SK-N-SH (cell line): ENCODE measurements around the gene MT1M. TPM values are rescaled to one million over a fixed set of nuclear protein-coding genes. Genes with fewer than 3 reads are reported as not detected.

Experiments used
- CTCF ChIA-PET: fragments of 300-600, 350-600 bp; formaldehyde crosslinking; extraction: SDS; loops from one replicate; lab custom pipeline; 2021; lab: Yijun Ruan, JAX
- POLR2A ChIA-PET: fragments of 350-600 bp; sonication (Branson Sonifier 250); formaldehyde crosslinking; extraction: SDS; loops from one replicate; lab custom pipeline; 2020; ENCODE audit warnings: antibody characterized with exemption, inconsistent platforms; lab: Yijun Ruan, JAX
- DNase-seq: peaks from one replicate; pipeline ENCODE4 v3.0.0; 2012
- H2AFZ ChIP-seq: fragments of 200-600 bp; sonication (generic); 2 replicates; pipeline ENCODE4 v1.8.1; 2016; ENCODE audit warnings: antibody characterized with exemption, mild to moderate bottlenecking, low read depth
- H3F3A ChIP-seq: fragments of 200-600 bp; sonication (generic); replicated peaks from 2 replicates; pipeline ENCODE3; 2016; ENCODE audit warnings: antibody characterized with exemption, mild to moderate bottlenecking; ENCODE audit not compliant: insufficient read depth
- H3K27ac ChIP-seq, 2 experiments: fragments of 200-500 bp in 1 of 2; fragments of 200-600 bp in 1 of 2; sonication (Bioruptor generic) in 1 of 2; sonication (generic), shearing (Covaris generic) in 1 of 2; 2 replicates each; pipeline versions ENCODE4 v1.5.1 to v1.6.1; 2014 to 2016; ENCODE audit warnings: low read depth in 2 of 2, inconsistent platforms in 1 of 2, low read length in 1 of 2, mild to moderate bottlenecking in 1 of 2, mixed read lengths in 1 of 2
- H3K27me3 ChIP-seq: fragments of 200-600 bp; sonication (generic), shearing (Covaris generic); 2 replicates; pipeline ENCODE4 v1.6.1; 2016; ENCODE audit warnings: mixed run types; ENCODE audit not compliant: insufficient read depth
- H3K36me3 ChIP-seq, 2 experiments: fragments of 200-500 bp in 1 of 2; fragments of 200-600 bp in 1 of 2; sonication (Bioruptor generic) in 1 of 2; sonication (generic) in 1 of 2; replicated peaks in 1 of 2; 2 replicates each; pipeline versions ENCODE3 to v1.5.1; 2014 to 2016; ENCODE audit warnings: low read length in 1 of 2, mild to moderate bottlenecking in 1 of 2; ENCODE audit not compliant: insufficient read depth in 2 of 2, control insufficient read depth in 1 of 2
- H3K4me1 ChIP-seq, 2 experiments: fragments of 200-500 bp in 1 of 2; fragments of 200-600 bp in 1 of 2; sonication (Bioruptor generic) in 1 of 2; sonication (generic), shearing (Covaris generic) in 1 of 2; 2 replicates each; pipeline versions ENCODE4 v1.5.1 to v1.6.1; 2014 to 2016; ENCODE audit warnings: low read depth in 1 of 2, low read length in 1 of 2, mixed run types in 1 of 2; ENCODE audit not compliant: insufficient read depth in 2 of 2, control insufficient read depth in 1 of 2
- H3K4me2 ChIP-seq: fragments of 200-600 bp; sonication (generic), shearing (Covaris generic); 2 replicates; pipeline ENCODE4 v1.6.1; 2017; ENCODE audit warnings: mixed run types
- H3K4me3 ChIP-seq, 2 experiments: fragments of 200-500 bp in 1 of 2; fragments of 200-600 bp in 1 of 2; sonication (Bioruptor generic) in 1 of 2; sonication (generic), shearing (Covaris generic) in 1 of 2; 2 replicates each; pipeline versions ENCODE4 v1.5.1 to v1.8.1; 2014 to 2016; ENCODE audit warnings: low read depth in 2 of 2, inconsistent platforms in 1 of 2, low read length in 1 of 2, mild to moderate bottlenecking in 1 of 2, mixed read lengths in 1 of 2, moderate library complexity in 1 of 2
- H3K79me2 ChIP-seq: fragments of 200-600 bp; sonication (generic); 2 replicates; pipeline ENCODE4 v1.8.1; 2017; ENCODE audit warnings: mild to moderate bottlenecking; ENCODE audit not compliant: insufficient read depth
- H3K9ac ChIP-seq: fragments of 200-600 bp; sonication (generic); 2 replicates; pipeline ENCODE4 v1.6.1; 2017; ENCODE audit warnings: mixed run types
- H3K9me2 ChIP-seq: fragments of 200-600 bp; sonication (generic); 2 replicates; pipeline ENCODE4 v1.6.1; 2017; ENCODE audit warnings: mixed run types
- H3K9me3 ChIP-seq: fragments of 200-600 bp; sonication (generic); 2 replicates; pipeline ENCODE4 v1.6.1; 2017; ENCODE audit warnings: mixed run types, mild to moderate bottlenecking, moderate library complexity
- H4K20me1 ChIP-seq: fragments of 200-600 bp; sonication (generic); 2 replicates; pipeline ENCODE4 v1.6.1; 2017; ENCODE audit warnings: mild to moderate bottlenecking, mixed run types; ENCODE audit not compliant: insufficient read depth
- ELF1 ChIP-seq: IDR thresholded peaks from 2 replicates; pipeline ENCODE4 v1.4.0; 2012
- FOXJ3 ChIP-seq: sonication (generic); formaldehyde crosslinking; IDR thresholded peaks from 2 replicates; pipeline ENCODE4 v1.5.1; 2020; ENCODE audit warnings: mild to moderate bottlenecking, missing genetic modification reagents
- FOXM1 ChIP-seq: IDR thresholded peaks from 2 replicates; pipeline ENCODE4 v1.4.0; 2012; ENCODE audit warnings: low read depth, mild to moderate bottlenecking
- GABPA ChIP-seq: IDR thresholded peaks from 2 replicates; pipeline ENCODE4 v1.4.0; 2012; ENCODE audit warnings: low read depth, mild to moderate bottlenecking
- GATA2 ChIP-seq: sonication (generic); formaldehyde crosslinking; IDR thresholded peaks from 2 replicates; pipeline ENCODE4 v1.5.0; 2020; ENCODE audit warnings: mild to moderate bottlenecking, missing genetic modification reagents
- JUND ChIP-seq: IDR thresholded peaks from 2 replicates; pipeline ENCODE4 v1.4.0; 2012
- POLR2AphosphoS5 ChIP-seq: IDR thresholded peaks from 2 replicates; pipeline ENCODE4 v1.6.1; 2012; ENCODE audit warnings: low read depth, low read length
- RAD21 ChIP-seq: IDR thresholded peaks from 2 replicates; pipeline ENCODE4 v1.6.1; 2012; ENCODE audit warnings: mild to moderate bottlenecking, low read length
- RCOR1 ChIP-seq: fragments of 150-350 bp; IDR thresholded peaks from 2 replicates; pipeline ENCODE4 v1.6.1; 2017; ENCODE audit warnings: antibody characterized with exemption, low read length
- RFX5 ChIP-seq: IDR thresholded peaks from 2 replicates; pipeline ENCODE4 v1.6.1; 2012; ENCODE audit warnings: mild to moderate bottlenecking, improper control_type of control experiment, low read length
- RXRA ChIP-seq: IDR thresholded peaks from 2 replicates; pipeline ENCODE4 v1.4.0; 2012; ENCODE audit warnings: low read depth, mild to moderate bottlenecking, borderline replicate concordance
- SIN3A ChIP-seq: IDR thresholded peaks from 2 replicates; pipeline ENCODE4 v1.6.1; 2012; ENCODE audit warnings: low read depth, mild to moderate bottlenecking, low read length, moderate library complexity, borderline replicate concordance
- SMC3 ChIP-seq: IDR thresholded peaks from 2 replicates; pipeline ENCODE4 v1.6.1; 2012; ENCODE audit warnings: low read depth, low read length, improper control_type of control experiment
- TCF12 ChIP-seq: IDR thresholded peaks from 2 replicates; pipeline ENCODE4 v1.4.0; 2012
- TEAD4 ChIP-seq: IDR thresholded peaks from 2 replicates; pipeline ENCODE4 v1.4.0; 2012; ENCODE audit warnings: mild to moderate bottlenecking, borderline replicate concordance; ENCODE audit not compliant: insufficient read depth
- YY1 ChIP-seq: IDR thresholded peaks from 2 replicates; pipeline ENCODE4 v1.4.0; 2012; ENCODE audit warnings: low read depth, mild to moderate bottlenecking
- WGBS: methylation state at CpG from one replicate; pipeline ENCODE4 v1.1.6; 2017; ENCODE audit warnings: low lambda C conversion rate; 5-methylcytosine and 5-hydroxymethylcytosine counted together
- polyA plus RNA-seq, 3 experiments: library from polyadenylated mRNA; depleted of rRNA; stranded (reverse); fragments of >200 nt; gene quantifications; 2 replicates each; pipeline ENCODE4 v1.2.3, GENCODE V29; 2012
- TF ChIP-seq, protein P1 (sequence below): fragments of 200-600 bp; sonication (generic); IDR thresholded peaks from 2 replicates; pipeline ENCODE4 v1.6.1; 2017; ENCODE audit warnings: antibody characterized with exemption, mild to moderate bottlenecking, moderate library complexity
- TF ChIP-seq, protein P2 (sequence below): IDR thresholded peaks from 2 replicates; pipeline ENCODE4 v1.4.0; 2012; ENCODE audit warnings: low read depth
- TF ChIP-seq, protein P3 (sequence below): IDR thresholded peaks from 2 replicates; pipeline ENCODE4 v1.4.0; 2012; ENCODE audit warnings: low read depth, borderline replicate concordance
- TF ChIP-seq, protein P4 (sequence below): fragments of 150-350 bp; IDR thresholded peaks from 2 replicates; pipeline ENCODE4 v1.6.1; 2017; ENCODE audit warnings: antibody characterized with exemption, low read length, low read depth, borderline replicate concordance
- TF ChIP-seq, protein P5 (sequence below): IDR thresholded peaks from 2 replicates; pipeline ENCODE4; 2012
- TF ChIP-seq, protein P6 (sequence below): IDR thresholded peaks from 2 replicates; pipeline ENCODE4 v1.4.0; 2012; ENCODE audit warnings: low read depth, borderline replicate concordance

Gene MT1M
- polyA plus RNA-seq, 1 of the 3 experiments (the other 2 are of a cell fraction), result 1.3 TPM

DNA sequence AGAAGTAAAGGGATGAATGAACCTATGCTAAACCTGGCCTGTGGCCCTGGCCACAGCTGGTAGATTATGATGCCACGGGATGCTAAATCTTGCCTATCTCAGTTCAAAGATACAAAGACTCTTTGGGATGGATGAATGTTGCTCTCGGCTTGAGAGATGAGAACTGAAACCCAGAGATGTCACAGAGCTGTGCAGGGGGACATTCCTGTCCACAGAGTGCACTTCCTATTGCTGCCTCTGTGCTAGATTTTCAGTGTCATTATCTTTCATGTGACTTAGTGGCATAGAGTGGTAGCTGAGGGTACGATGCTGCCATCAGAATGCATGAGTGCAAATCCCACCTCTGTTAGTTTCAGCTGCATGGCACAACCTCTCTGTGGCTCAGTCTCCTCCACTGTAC is 2.3 kb upstream of the MT1M start:
- H3K4me3 ChIP-seq, result no peak overlapping the region
- TF ChIP-seq RAD21 (no peak), TCF12 (no peak), GABPA (no peak), RFX5 (no peak), JUND (no peak), RCOR1 (no peak), POLR2AphosphoS5 (no peak), ELF1 (no peak), YY1 (no peak), FOXJ3 (CRISPR knock-in tag) (no peak)
- TF ChIP-seq, protein P1, sequence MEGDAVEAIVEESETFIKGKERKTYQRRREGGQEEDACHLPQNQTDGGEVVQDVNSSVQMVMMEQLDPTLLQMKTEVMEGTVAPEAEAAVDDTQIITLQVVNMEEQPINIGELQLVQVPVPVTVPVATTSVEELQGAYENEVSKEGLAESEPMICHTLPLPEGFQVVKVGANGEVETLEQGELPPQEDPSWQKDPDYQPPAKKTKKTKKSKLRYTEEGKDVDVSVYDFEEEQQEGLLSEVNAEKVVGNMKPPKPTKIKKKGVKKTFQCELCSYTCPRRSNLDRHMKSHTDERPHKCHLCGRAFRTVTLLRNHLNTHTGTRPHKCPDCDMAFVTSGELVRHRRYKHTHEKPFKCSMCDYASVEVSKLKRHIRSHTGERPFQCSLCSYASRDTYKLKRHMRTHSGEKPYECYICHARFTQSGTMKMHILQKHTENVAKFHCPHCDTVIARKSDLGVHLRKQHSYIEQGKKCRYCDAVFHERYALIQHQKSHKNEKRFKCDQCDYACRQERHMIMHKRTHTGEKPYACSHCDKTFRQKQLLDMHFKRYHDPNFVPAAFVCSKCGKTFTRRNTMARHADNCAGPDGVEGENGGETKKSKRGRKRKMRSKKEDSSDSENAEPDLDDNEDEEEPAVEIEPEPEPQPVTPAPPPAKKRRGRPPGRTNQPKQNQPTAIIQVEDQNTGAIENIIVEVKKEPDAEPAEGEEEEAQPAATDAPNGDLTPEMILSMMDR, result no peak
- TF ChIP-seq, protein P2, sequence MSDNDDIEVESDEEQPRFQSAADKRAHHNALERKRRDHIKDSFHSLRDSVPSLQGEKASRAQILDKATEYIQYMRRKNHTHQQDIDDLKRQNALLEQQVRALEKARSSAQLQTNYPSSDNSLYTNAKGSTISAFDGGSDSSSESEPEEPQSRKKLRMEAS, result no peak
- H3K9me2 ChIP-seq, result no peaks in the 10 kb centered on the region
- peak; percentile 54 for DNase-seq
- peaks cover 8% of the 10 kb centered on the region; the same call in 1 of the 2 replicates for H3K27me3 ChIP-seq
- H3K4me2 ChIP-seq, result no peak overlapping the region
- no peaks in the 10 kb centered on the region for H4K20me1 ChIP-seq
- no peaks in the 10 kb centered on the region for H3K9me3 ChIP-seq
- no peak overlapping the region for H3K9ac ChIP-seq
- peaks cover 7 to 23% of the 10 kb centered on the region in 2 experiments; a peak in 1 of 4 replicates for H3K4me1 ChIP-seq
- H2AFZ ChIP-seq, result no peak overlapping the region
- 67% methylated on average over 3 of the region's 3 CpGs for WGBS
- no peak overlapping the region for H3K27ac ChIP-seq
- peaks cover 7% of the 10 kb centered on the region for H3F3A ChIP-seq
- CTCF ChIA-PET, result interaction anchor here (1.1 to 1.7 kb wide), 3 partner anchors 12 to 72 kb away, joined by 3 to 6 read pairs (median 5); no protein-coding TSS in a partner anchor
- H3K36me3 ChIP-seq, result no peaks in the 10 kb centered on the region
- H3K79me2 ChIP-seq, result peaks cover 13% of the 10 kb centered on the region; the same call in 1 of the 2 replicates
- POLR2A ChIA-PET, result interaction anchor here (0.6 to 1.2 kb wide), 2 partner anchors 12 to 21 kb away, joined by 3 read pairs; no protein-coding TSS in a partner anchor

DNA sequence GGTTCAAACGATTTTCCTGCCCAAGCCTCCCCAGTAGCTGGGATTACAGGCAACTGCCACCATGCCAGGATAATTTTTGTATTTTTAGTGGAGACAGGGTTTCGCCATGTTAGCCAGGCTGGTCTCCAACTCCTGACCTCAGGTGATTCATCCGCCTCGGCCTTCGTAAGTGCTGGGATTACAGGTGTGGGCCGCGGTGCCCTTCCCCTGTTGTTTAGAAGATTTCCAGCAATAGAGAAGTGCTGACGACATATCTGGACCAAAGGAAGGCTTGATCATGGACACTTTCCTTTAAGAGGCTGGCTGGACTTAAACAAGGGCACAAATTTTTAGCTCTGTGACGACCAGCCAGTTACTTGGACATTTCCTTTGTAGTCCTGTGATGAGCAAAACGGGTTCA is 1.3 kb upstream of the MT1M start:
- H3K36me3 ChIP-seq, result no peaks in the 10 kb centered on the region
- H2AFZ ChIP-seq, result no peak overlapping the region
- no peak overlapping the region for H3K27ac ChIP-seq
- H3K79me2 ChIP-seq, result peaks cover 7% of the 10 kb centered on the region; the same call in 1 of the 2 replicates
- H3K9me2 ChIP-seq, result no peaks in the 10 kb centered on the region
- no peak overlapping the region for H3K9ac ChIP-seq
- CTCF ChIA-PET, result interaction anchor here (1.1 to 1.7 kb wide), 3 partner anchors 13 to 71 kb away, joined by 3 to 6 read pairs (median 3); no protein-coding TSS in a partner anchor
- H3K4me1 ChIP-seq, result peaks cover 7 to 26% of the 10 kb centered on the region in 2 experiments; a peak in 1 of 4 replicates
- DNase-seq, result no peak
- no peak overlapping the region for H3K4me2 ChIP-seq
- 87% methylated on average over 10 of the region's 10 CpGs for WGBS
- no peaks in the 10 kb centered on the region for H4K20me1 ChIP-seq
- H3F3A ChIP-seq, result peaks cover 7% of the 10 kb centered on the region
- POLR2A ChIA-PET, result no interaction called here
- no peaks in the 10 kb centered on the region for H3K9me3 ChIP-seq
- H3K27me3 ChIP-seq, result peaks cover 19% of the 10 kb centered on the region; the same call in 1 of the 2 replicates
- no peak overlapping the region for H3K4me3 ChIP-seq
- TF ChIP-seq GATA2 (CRISPR knock-in tag) (no peak), POLR2AphosphoS5 (no peak), TEAD4 (no peak), SMC3 (no peak), FOXM1 (no peak), RCOR1 (no peak), YY1 (no peak), FOXJ3 (CRISPR knock-in tag) (no peak), RXRA (no peak), SIN3A (no peak)
- TF ChIP-seq, protein P2, result no peak
- TF ChIP-seq, protein P3, sequence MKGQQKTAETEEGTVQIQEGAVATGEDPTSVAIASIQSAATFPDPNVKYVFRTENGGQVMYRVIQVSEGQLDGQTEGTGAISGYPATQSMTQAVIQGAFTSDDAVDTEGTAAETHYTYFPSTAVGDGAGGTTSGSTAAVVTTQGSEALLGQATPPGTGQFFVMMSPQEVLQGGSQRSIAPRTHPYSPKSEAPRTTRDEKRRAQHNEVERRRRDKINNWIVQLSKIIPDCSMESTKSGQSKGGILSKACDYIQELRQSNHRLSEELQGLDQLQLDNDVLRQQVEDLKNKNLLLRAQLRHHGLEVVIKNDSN, result no peak
- TF ChIP-seq, protein P4, sequence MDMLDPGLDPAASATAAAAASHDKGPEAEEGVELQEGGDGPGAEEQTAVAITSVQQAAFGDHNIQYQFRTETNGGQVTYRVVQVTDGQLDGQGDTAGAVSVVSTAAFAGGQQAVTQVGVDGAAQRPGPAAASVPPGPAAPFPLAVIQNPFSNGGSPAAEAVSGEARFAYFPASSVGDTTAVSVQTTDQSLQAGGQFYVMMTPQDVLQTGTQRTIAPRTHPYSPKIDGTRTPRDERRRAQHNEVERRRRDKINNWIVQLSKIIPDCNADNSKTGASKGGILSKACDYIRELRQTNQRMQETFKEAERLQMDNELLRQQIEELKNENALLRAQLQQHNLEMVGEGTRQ, result no peak
- TF ChIP-seq, protein P5, sequence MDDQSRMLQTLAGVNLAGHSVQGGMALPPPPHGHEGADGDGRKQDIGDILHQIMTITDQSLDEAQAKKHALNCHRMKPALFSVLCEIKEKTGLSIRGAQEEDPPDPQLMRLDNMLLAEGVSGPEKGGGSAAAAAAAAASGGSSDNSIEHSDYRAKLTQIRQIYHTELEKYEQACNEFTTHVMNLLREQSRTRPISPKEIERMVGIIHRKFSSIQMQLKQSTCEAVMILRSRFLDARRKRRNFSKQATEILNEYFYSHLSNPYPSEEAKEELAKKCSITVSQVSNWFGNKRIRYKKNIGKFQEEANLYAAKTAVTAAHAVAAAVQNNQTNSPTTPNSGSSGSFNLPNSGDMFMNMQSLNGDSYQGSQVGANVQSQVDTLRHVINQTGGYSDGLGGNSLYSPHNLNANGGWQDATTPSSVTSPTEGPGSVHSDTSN, result no peak
- TF ChIP-seq, protein P6, sequence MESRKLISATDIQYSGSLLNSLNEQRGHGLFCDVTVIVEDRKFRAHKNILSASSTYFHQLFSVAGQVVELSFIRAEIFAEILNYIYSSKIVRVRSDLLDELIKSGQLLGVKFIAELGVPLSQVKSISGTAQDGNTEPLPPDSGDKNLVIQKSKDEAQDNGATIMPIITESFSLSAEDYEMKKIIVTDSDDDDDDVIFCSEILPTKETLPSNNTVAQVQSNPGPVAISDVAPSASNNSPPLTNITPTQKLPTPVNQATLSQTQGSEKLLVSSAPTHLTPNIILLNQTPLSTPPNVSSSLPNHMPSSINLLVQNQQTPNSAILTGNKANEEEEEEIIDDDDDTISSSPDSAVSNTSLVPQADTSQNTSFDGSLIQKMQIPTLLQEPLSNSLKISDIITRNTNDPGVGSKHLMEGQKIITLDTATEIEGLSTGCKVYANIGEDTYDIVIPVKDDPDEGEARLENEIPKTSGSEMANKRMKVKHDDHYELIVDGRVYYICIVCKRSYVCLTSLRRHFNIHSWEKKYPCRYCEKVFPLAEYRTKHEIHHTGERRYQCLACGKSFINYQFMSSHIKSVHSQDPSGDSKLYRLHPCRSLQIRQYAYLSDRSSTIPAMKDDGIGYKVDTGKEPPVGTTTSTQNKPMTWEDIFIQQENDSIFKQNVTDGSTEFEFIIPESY, result no peak
